GM19455 (cell line): ENCODE results near the gene CEP350.

Experiments
- ATAC-seq: cut with Tn5 transposase; IDR thresholded peaks from one replicate; pipeline ENCODE4 v1.9.1; 2021; ENCODE audit not compliant: unreplicated experiment

Gene CEP350, protein sequence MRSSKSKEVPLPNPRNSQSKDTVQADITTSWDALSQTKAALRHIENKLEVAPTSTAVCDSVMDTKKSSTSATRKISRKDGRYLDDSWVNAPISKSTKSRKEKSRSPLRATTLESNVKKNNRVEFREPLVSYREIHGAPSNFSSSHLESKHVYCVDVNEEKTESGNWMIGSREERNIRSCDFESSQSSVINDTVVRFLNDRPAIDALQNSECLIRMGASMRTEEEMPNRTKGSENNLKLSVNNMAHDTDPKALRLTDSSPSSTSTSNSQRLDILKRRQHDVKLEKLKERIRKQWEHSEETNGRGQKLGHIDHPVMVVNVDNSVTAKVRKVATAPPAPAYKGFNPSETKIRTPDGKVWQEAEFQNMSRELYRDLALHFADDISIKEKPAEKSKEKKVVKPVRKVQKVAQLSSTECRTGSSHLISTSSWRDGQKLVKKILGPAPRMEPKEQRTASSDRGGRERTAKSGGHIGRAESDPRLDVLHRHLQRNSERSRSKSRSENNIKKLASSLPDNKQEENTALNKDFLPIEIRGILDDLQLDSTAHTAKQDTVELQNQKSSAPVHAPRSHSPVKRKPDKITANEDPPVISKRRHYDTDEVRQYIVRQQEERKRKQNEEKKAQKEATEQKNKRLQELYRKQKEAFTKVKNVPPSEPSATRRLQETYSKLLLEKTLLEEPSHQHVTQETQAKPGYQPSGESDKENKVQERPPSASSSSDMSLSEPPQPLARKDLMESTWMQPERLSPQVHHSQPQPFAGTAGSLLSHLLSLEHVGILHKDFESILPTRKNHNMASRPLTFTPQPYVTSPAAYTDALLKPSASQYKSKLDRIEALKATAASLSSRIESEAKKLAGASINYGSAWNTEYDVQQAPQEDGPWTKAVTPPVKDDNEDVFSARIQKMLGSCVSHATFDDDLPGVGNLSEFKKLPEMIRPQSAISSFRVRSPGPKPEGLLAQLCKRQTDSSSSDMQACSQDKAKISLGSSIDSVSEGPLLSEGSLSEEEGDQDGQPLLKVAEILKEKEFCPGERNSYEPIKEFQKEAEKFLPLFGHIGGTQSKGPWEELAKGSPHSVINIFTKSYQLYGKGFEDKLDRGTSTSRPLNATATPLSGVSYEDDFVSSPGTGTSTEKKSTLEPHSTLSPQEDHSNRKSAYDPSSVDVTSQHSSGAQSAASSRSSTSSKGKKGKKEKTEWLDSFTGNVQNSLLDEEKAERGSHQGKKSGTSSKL (N-terminal part only)

DNA sequence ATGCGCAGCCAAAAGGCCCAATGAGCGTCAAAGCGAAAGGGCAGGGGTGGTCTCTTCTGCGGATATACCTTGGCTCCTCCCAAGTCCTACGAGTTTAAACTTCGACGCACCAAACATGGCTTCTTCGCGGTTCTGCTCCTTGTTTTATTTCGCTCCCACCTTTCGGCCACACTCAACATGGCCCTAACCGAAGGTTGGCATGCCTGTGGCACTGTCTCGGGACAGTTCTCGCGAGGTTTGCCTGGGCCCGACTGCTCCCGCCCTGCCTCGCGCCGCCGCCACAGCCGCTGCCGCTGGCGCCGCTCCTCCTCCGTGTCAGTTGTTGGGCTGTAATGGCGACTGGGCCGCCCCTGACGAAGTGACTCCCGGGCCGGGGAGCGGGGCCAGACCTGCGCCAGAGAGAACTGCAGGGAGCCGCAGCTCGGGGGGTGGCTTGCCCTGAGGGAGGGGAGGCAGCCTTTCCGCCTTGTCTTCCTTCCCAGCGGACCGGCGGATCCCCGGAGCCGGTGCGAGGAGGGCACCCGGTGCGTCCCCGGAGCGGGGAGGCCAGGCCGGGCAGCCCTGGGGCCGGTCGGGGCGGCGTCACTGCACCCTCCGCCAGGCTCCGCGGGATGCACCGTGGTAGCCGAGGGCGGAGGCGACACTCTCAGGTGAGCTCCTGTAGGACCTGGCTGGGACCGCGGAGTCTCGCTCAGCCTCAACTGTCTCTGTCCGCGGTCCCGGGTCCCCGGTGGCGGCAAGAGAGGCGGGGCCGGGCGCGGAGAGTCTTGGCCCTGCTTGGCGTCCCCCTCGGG, at the start of gene CEP350:
Gene CEP350 (plus strand): TSS at position 318 of the 794 bp plus-strand sequence. CDS start 31,372 bp downstream, outside the sequence.
- peak; percentile 93 for ATAC-seq

- ATAC-seq: no peak
These were observed 43.7 kb upstream of the CEP350 start for GRCh38 chr1:179910934-179911333.

- ATAC-seq: no peak
These were observed 42.8 kb upstream of the CEP350 start for GRCh38 chr1:179911812-179912211.

DNA sequence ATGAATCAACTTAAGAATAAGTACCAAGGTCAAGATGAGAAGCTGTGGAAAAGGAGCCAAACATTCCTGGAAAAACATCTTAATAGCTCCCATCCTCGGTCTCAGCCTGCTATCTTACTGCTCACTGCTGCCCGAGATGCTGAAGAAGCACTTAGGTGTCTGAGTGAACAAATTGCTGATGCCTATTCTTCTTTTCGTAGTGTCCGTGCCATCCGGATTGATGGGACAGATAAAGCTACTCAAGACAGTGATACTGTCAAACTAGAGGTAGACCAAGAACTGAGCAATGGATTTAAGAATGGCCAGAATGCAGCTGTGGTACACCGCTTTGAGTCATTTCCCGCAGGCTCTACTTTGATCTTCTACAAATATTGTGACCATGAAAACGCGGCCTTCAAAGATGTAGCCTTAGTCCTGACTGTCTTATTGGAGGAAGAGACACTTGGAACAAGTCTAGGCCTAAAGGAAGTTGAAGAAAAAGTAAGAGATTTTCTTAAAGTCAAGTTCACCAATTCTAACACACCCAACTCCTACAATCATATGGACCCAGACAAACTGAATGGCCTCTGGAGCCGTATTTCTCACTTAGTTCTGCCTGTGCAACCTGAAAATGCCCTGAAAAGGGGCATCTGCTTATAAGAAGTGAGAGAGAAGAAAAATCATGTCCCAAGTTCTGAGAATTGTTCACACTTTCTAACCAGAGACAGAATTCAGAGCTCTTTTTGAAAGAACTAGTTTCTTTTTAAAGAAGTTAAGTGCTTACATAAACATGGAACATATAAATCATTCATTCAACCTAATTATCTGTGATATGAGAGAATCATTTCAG, 36.8 kb upstream of the CEP350 start:
- ATAC-seq: no peak

DNA sequence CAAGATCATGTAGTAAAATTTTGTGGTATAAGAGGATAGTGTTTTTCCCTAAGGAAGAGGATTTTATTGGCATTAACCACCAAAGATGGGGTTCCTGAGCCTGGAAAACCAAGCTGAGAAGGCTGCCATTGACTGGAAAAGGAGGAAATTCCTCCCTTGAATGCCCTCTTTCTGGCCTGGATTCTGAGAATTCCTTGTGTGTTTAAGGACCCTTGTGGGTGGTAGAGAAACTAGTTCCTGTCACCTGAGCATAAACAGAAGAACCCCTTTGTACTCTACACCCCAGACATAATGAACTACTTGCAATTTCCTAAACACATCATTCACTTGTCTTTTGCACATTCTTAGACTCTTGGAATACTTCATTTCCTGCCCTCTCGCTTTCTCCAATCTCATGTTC, 33.1 kb upstream of the CEP350 start:
- ATAC-seq: no peak

DNA sequence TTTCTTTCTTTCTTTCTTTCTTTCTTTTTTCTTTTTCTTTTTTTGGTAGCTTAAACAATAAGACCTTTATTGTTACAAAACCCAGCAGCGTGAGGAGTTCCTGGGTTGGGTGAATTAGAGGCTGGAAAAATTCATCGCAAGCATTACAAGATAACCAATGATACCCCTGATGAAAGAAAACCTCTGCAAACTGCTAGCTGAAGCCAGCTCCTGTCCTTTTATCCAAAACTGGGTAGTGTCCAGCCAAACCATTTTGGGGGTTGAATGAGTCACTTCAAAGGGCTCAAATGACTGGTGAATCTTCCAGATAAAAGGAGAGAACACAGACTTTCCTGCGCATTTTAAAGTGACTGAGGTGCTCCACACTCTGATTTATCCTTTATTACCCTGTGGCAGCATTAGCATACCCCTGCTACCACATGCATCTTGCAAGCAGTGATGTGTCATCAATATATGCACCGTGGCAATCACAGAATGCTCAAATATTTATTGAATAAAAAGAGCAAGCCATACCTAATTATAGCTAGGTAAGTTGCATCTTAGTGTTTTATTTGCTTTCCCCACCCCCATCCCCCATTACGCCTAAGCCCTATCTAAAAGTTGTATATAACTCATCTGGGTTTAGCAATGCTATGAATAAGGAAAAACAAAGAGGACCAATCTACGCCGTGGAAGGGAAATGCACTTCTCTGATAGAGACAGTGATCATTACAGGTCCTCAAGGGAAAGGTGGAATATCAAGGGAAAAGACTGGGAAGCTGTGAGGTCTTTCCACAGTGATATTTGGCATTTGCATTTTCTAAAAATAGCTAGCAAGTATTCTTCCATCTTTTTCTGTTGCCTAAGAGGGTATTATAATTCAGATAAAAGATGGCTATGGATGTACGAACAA, 32.4 kb upstream of the CEP350 start:
- ATAC-seq: no peak

DNA sequence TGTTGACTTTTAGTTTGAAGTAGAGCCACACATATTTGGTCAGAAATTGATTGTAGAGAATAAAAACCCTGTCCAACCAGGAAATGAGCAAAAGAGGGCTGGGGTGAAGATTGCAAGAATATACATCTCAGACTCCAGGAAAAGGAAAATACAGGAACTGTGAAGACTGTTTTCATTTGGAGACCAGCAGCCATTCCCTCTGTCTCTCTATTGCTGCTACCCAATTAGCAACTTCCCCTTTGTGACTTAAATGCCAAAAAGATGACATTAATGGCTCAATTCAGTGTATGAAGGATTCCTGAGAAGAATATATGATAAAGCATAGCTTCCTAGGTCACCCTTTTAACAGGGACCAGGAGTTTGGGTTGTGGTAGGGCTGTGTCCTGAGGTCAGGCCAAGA, 31.6 kb upstream of the CEP350 start:
- ATAC-seq: no peak

GRCh38 chr1:179924268-179924667, 30.3 kb upstream of the CEP350 start:
- no peak for ATAC-seq

DNA sequence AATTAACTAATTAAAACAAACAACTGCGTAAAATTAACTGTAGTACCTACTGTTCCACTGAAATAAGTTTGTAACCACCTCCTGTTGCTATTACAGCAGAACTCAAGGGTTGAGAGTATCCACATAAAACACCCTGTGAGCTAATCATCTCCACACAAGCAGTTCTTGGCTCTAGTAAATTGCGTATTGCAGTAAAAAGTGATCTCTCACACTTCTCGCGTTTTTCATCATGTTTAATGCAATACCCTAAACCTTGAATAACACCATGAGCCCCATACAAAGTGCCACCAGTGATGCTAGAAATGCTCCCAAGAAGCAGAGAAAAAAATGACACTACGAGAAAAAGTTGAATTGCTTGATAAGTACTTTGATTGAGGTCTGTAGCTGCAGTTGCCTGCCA, 29.3 kb upstream of the CEP350 start:
- no peak for ATAC-seq

GRCh38 chr1:179925922-179926849, 28.4 kb upstream of the CEP350 start:
- no peak for ATAC-seq

DNA sequence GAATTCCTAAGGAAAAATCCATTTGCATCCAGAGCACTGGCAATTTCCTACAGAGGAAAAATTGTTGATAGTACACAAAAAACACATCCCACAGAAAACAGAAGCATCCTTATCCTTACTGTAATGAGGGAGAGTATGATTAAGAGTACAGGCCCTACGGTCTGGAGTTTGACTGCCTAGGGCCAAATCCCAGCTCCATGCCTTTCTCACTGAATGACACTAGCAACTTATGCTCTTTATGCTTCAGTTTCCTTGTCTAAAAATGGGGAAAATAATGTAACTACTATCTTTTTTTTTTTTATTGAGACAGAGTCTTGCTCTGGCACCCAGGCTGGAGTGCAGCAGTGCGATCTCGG, 27.8 kb upstream of the CEP350 start:
- no peak for ATAC-seq

DNA sequence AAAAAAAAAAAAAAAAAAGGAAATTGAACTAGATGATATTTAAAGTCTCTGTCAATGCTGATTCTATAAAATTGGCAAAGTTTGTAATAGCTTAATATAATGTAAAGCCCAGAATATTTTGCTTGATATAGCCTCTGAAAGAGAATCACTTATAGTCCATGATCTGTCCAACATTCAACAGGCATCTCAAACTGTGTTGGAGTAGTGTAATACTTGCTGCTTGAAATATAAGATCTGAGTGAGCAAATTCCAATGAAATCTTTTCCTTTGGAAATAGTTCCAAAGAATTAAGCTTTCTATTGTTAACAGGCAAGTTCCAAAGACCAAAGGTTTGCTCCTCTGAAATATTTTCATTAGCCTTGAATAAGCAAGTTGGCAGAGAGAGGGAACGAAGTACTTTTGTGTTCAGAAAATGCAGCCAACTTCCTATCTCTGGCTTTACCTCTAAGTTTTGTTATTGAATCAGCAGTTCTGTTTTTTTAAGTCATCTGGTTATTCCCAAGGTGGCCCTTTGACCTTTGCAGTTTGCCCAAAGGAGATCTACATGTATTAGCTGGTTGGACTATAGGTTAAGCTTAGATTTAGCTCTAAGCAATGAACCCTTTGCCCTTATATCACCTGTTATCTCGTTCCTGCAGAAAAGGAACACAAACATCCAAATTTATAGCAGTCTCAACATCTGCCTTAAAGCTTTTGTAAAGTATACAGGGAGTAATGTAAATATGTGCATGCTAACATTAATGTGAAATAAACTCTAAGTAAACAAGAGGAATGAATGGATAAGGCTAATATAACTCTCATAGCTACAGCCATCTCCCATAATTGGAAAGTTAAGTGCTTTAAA, 24.4 kb upstream of the CEP350 start:
- no peak for ATAC-seq

GRCh38 chr1:179930867-179931266, 23.7 kb upstream of the CEP350 start:
- ATAC-seq: no peak

- ATAC-seq: no peak
These were observed 21.4 kb upstream of the CEP350 start for GRCh38 chr1:179933219-179933618.

DNA sequence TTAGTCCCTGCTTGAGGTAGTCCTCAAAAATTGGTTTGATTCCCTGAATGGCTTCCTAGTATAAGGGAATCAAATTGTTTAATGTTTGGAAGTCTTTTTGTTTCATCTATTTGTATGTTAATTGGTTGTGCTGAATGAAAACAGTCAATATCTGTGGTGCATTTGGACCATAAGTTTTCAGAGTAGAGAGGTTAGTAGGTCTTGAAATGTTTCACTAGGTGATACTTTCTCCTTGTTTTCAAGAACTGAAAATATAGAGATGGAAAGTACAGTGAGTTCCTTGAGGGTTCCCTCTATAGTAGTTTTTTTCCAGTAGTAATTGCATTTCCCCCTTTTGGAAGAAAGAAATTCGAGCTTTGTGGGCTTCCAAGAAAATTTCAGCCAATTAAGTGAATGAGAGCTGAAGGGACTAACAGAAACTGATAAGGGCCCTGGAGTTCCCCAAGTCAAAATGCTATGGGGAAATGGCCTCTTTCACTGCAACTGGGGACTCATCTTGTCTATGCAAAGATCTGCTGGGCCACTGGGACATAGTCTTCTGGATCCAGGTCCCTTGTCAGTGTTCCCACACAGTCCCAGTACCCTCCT, 18.6 kb upstream of the CEP350 start:
- no peak for ATAC-seq

DNA sequence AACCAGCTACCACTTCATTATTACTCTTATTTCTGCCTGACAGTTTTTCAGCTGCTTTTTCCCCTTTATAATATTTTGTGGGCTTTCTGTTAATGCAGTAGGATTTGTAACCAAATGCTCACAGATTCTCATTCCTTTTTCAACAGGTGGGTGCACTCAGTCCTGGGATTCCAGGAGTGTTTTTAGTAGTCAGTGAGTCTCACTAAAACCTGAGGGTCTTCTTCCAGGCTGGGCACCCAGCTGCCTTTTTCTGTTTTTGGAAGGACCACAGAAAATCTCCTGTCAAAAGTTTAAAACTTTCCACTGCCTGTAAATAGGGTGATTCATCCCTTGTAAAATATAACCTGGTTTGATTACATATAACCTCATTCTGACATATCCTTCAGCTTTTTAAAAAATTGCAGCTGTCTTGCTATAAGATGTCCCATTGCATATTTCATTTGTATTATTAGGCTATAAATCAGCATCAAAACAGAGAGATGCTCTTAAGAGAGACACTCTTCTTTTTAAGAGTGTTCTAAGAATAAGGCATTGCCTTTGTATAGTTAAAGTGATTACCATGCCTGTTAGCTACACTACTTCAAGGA, 16.8 kb upstream of the CEP350 start:
- ATAC-seq: no peak
